Middle frontal gyrus (tissue), 1 donor: ENCODE data around the gene MTRF1L.

Source experiments
- DNase-seq: peaks from one replicate; pipeline ENCODE4 v3.0.0-alpha.2; 2015; ENCODE audit warnings: low spot score; ENCODE audit errors: extremely low spot score

Gene MTRF1L, protein sequence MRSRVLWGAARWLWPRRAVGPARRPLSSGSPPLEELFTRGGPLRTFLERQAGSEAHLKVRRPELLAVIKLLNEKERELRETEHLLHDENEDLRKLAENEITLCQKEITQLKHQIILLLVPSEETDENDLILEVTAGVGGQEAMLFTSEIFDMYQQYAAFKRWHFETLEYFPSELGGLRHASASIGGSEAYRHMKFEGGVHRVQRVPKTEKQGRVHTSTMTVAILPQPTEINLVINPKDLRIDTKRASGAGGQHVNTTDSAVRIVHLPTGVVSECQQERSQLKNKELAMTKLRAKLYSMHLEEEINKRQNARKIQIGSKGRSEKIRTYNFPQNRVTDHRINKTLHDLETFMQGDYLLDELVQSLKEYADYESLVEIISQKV

DNA sequence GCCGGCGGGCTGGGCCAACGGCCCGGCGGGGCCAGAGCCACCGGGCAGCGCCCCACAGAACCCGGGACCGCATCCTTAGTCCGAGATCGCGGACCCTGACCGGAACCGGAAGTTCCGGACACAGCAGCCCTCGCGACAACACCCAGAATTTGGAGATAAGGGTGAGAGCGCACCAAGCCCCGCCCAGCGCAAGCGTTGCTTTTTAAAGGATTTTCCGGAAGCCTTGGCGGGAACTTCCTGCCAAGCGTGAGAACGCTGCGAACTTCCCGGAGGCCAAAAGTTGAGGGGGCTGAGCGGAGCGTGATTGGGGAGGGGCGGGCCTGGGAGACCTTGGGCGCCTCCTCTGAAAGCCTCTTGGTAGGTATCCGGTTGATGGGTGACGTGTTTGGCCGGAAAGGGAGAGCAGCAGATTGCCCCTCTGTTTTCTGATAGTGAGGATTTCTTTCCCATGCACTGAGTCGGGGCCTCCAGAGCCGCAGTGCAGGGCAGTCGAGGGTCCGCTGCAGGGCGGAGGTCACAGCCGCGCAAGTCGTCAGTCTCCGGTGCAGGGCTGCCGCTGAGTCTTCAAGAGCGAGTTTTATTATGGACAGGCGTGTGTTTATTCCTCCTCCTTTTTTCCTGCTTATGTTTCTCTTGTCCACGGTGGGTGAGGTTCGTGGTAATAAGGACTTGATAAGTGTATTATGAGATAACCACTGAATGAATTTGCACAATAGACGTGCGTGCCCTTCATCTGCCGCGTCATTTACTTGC, at the start of gene MTRF1L:
Gene MTRF1L, minus strand, starts transcription at position 97 of the 753 bp plus-strand sequence. Its CDS starts 24 bp downstream, at position 73.
- DNase-seq, result peak; percentile 85

DNA sequence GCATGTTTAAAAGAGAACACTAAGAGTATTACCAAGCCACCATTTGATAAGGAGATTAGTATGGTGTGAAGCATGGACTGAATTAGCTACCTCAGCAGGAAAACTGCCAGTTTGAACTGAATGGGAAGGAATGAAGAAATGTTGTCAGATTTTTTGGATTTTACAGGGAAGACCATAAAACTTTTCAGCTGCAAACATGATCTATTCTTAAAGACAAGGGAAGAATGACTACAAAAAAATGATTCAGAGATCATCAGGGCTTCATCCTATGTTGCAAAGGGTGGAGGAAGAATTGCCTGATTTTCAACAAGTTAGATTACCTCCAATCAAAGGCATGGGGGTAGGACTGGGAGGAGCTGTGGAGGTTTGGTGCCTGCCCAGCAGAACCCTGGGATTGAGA, 49.3 kb upstream of the MTRF1L start:
- DNase-seq, result no peak

GRCh38 chr6:153048631-153049030, 46.1 kb upstream of the MTRF1L start:
- no peak for DNase-seq

- no peak for DNase-seq
Observed at GRCh38 chr6:153047386-153047785, 44.9 kb upstream of the MTRF1L start.

GRCh38 chr6:153045271-153045670, 42.8 kb upstream of the MTRF1L start:
- DNase-seq, result no peak

GRCh38 chr6:153044295-153044694, 41.8 kb upstream of the MTRF1L start:
- DNase-seq, result no peak

GRCh38 chr6:153043719-153044118, 41.2 kb upstream of the MTRF1L start:
- no peak for DNase-seq

DNA sequence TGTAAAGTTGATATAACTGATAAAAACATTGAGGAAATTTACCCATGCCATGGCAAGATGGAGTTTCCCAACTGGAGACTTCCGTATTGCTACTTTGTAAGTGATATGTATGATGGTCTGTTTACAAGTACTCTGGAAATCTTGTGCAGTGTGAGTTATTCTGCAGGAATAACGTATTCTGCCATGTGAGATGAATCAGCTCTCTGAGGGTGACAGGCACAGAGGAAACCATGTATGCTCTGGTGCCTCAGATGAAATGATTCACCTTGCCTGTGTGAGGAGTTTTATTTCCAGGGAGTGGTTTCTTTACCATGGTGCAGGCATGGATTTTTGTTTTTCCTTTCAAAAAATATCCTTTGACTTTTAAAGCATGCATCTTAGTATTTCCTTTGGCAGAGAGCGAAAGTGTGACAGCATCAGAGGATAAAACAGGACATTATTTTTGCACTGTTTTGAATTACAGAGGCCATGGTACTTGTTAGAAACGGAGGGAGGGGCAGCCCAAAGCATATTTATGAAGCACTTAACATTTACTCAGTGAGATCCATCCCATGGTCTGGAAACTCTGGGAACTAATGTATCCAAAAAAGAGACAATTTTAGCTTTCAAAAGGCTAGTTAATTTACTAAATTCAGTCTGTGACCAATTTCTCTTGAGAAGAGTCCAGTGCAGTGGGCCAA, 36.0 kb upstream of the MTRF1L start:
- no peak for DNase-seq

DNA sequence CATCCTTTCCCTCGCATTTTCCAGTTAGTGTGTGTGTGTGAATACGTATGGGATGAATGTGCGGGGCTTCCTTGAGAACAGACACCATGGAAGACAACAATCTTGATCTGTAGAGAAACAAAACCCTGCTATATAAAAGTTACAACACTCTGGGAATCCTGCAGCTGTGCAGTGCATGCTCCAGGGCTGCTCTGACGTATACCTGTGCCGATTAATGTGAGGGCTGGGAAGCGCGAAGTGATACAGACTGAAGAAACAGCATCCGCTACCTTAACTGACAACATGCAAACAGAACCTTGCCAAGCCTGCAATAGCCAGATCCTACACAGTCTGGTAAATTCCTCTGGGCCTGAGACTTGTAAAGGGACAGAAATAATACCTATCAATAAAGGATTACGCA, 31.6 kb upstream of the MTRF1L start:
- DNase-seq, result no peak

- DNase-seq, result peak; percentile 25
Observed at GRCh38 chr6:153032255-153032882, 29.9 kb upstream of the MTRF1L start.

DNA sequence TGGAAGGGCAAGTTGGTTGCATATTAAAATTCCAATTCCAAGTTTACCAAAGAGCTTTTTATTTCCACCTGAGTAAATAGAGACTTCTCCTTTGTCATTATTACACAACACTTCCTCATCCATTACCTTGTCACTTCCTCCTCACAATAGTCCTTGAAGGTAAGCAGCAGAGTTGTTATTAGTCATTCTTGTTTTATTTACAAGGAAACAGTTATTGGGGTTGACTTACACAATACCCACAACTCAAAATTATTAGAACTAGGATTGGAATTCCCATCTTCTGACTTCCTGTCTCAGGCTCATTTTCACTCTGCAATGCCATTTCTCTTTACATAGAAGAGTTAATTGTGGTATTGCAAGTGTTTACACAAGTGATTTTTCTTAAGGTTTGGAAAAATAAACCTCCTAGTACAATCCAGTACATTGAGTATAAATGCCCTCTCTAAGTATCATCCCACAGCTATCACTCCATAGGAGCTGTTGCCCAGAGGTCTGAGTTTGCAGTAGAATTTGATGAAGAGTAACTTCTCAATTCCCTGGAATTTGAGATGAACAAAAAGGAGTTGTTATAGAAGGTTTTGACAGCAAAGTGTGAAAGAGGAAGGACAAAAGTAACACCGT, 28.9 kb upstream of the MTRF1L start:
- no peak for DNase-seq

GRCh38 chr6:153028963-153029362, 26.5 kb upstream of the MTRF1L start:
- DNase-seq, result no peak

DNA sequence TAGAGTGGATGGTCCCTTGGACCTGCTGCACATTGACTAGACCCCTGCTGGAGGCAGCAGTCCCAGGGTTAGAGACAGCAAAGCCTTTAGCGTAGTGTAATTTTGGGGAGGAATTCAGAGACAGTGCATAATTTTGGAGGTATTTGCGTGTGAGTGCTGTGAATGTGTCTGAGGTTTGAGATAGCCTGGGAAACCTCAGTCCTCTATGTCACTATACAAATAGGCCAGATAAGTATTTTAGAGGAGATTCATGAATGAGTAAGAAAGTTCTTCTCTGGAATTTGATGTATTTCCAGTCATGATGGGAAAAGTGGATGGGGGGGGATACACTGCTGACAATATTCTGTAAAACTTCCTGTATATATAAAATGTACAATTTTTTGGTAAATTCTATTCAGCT, 25.8 kb upstream of the MTRF1L start:
- DNase-seq, result no peak

- no peak for DNase-seq
Observed at GRCh38 chr6:153027480-153027879, 25.0 kb upstream of the MTRF1L start.

GRCh38 chr6:153024709-153025017, 22.2 kb upstream of the MTRF1L start:
- DNase-seq, result no peak

- no peak for DNase-seq
Observed at GRCh38 chr6:153023977-153024708, 21.6 kb upstream of the MTRF1L start.

- no peak for DNase-seq
Observed at GRCh38 chr6:153018355-153018754, 15.8 kb upstream of the MTRF1L start.

GRCh38 chr6:153016846-153017245, 14.3 kb upstream of the MTRF1L start:
- no peak for DNase-seq

DNA sequence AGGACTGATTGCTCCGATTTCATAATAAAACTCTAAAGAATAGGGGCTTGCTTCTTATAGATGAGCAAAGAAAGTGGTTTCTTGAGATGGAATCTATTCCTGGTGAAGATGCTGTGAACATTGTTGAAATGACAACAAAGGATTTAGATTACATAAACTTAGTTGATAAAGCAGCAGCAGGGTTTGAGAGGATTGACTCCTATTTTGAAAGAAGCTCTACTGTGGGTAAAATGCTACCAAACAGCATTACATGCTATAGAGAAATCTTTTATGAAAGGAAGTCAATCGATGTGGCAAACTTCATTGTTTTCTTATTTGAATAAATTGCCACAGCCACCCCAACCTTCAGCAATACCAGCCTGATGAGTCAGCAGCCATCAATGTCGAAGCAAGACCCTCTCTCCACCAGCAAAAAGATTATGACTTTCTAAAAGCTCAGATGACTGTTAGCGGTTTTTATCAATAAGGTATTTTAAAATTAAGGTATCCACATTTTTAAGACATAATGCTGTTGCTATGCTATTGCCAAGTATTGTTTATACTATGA, 12.7 kb upstream of the MTRF1L start:
- no peak for DNase-seq

DNA sequence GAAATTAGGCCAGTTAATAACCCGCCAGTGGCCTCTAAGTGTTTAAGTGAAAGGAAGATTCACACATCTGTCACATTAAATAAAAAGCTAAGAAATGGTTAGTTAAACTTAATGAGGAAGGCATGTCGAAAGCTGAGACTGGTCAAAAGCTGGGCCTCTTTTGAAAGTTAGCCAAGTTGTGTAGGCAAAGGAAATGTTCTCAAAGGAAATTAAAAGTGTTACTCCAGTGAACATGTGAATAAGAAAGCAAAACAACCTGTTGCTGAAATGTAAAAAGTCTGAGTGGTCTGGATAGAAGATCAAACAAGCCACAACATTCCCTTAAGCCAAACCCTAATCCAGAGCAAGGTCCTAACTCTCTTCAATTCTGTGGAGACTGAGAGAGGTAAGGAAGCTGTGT, 10.9 kb upstream of the MTRF1L start:
- DNase-seq, result no peak
